AG20443 (cell line): ENCODE data around the gene AKAP7.
"Not testable (repeated sequence)": the region's sequence is repeated elsewhere in the genome, so short reads cannot be mapped to it uniquely, and the experiment has no call there.

Experiments
- DNase-seq: peaks from one replicate; pipeline ENCODE4 v3.0.0; 2012; ENCODE audit warnings: low spot score, mixed read lengths

Gene AKAP7

DNA sequence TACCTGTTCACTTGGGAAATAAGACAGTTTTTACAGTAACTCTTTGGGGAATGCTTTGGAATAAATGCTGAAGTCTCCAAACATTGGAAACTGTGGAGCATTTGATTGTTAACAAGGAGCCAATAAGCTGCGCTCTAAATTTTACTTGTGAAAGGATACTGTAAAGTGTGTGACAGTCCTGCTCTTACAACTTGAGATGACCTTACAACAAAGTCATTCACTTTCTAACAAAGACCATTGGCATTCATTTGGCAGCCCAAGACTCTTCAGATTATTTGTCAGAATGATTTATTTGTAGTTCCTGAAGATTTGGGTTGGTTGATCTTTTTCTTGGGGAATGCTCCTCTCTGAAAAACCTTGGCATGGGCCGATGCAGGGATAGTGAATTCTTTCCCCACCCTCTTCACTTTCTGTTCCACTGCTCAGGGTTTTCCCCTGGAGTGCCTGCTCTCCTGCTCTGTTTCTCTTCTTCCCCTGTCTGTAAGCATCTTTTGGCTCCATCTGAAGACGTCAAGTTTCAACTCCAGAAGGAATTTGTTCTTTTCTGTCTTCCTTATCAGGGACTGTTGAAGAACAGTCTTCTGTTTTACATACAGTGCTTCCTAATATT is 116.4 kb downstream of the AKAP7 start:
- peak; percentile 17 for DNase-seq

DNA sequence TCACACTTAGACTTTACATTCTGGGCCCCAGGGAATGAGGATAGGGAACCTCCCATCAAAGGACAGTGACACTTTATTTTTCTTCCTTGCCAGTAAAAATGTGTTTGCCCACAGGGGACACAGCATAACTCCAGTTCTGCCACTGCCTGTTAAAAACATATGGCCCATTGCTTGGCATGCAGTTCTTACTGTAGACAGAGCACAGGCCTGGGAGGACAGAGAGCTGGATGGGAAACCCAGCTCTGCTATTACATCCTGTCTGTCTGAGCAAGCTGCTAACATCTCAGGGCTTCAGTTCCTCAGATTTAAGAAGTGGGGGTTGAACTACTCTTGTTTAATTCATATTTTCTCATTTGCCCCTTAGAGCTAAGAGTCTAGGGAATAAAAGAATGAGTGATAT is 120.2 kb downstream of the AKAP7 start:
- no peak for DNase-seq

DNA sequence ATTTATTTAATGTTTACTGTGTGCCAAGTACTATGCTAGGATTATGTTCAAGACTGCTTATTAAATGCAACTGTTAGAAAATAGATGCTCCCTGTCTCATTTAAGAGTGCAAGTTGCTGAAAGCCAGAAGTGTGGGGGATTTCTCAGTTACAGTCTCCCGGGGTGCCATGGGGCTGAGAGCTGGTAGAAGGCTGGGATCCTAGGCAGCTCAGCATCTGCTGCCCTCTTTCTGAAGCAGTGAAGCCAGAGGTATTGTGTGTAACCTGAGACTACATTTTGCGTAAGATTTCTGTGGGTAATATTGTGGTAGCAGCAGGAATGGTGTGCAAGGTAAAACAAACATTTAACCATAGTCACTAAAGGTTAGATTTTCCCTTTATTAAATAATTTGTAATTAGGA is 120.6 kb downstream of the AKAP7 start:
- no peak for DNase-seq

DNA sequence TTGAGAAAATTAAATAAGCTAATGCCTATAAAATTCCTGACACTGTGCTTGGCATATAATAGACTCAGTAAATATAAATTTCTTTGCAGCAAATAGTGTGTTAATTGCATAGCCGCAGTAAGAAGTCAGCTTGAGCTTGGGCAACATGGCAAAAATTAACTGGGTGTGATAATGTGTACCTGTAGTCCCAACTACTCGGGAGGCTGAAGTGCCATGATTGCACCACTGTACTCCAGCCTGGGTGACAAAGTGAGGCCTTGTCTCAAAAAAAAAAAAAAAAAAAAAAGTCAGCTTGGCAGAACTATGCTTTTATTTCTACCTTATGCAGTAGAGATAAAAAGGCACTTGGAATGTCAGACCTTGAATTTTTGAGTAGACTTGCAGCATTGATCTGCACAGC is 121.8 kb downstream of the AKAP7 start:
- DNase-seq, result no peak

DNA sequence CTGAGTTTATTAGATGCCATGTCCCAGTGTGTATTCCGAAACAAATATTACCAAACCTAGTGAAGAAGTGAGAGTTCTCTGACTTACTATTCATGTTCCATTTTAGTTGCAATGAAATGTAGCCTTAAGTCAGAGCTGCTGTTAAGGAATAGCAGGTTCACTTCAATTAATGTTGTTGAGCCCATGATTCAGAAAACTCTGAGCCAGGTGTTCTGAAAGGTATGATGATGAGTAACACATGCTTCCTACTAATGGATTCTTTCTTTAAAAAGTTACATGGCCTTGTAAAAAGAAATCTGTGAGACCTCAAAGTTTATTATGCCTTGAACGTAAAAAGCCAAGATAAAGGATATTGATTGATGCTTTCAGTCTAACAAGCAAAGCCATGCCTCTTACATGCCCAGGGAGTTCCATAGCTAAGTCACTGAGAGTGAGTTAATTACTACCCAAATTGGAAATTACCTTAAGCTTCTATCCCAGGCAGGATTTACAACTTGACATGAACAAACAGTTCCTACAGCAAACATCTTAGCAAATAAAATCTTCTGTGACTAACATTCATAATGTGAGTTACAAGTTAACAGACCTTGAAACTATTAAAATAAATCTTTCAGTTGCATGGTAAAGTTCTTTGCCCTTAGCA is 122.9 kb downstream of the AKAP7 start:
- no peak for DNase-seq

DNA sequence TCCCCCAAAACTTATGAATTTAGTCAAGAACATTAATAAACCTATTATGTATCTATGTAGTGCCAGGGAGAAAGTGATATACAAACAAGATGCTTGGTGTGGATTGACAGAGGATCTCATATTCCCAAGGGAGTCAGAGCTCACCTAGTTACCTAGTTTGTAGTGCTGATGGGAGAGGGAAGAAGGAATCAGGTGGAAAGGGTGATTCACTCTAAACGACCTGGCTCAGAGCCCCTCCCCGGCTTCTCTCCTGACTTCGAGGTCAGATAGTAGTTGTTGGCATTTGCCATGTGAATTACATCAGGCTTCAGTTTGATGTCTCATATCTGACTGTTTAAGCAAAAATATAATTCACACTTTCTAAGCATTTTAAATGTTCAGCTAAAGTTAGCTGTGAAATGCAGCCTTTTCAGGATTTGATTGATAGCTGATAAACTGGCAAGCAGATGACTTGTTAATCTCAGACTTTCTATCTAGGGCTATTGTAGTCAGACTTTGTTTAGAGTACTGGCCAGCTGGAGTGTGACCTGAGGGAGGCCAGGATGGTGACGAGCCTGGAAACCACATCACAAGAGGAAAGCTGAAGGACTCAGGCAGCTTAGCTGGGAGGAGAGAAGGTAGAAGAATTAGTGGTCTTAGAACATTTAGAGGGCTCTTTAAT is 123.7 kb downstream of the AKAP7 start:
- no peak for DNase-seq

DNA sequence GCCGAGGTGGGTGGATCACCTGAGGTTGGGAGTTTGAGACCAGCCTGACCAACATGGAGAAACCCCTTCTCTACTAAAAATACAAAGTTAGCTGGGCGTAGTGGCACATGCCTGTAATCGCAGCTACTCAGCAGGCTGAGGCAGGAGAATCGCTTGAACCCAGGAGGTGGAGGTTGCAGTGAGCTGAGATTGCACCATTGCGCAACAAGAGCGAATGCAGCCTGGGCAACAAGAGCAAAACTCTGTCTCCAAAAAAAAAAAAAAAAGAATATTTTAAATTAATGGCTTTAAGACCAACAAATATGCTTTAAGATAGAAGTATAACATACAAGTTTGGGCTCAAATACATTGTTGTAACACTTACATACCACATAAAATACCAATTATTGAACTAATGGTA is 125.7 kb downstream of the AKAP7 start:
- not testable (repeated sequence) for DNase-seq

DNA sequence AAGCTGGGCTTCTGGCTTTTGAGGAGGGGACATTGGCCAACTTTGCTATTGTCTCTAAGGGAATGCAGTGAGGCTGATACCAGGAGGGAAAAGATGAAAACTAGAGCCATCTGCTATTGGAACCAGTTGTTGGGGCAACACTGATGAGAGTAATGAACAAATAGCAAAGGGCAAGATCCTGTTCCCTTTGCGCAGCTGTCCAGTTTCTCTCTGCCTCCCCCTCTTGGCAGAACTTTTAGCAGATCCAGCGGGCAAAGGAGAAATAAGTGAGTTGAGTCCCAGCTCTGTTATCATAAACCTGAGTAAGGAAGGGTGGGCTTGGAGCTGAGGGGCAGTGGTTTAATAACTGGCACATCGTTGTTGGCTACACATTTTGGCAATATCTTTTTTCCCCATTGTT is 126.8 kb downstream of the AKAP7 start:
- DNase-seq, result no peak

DNA sequence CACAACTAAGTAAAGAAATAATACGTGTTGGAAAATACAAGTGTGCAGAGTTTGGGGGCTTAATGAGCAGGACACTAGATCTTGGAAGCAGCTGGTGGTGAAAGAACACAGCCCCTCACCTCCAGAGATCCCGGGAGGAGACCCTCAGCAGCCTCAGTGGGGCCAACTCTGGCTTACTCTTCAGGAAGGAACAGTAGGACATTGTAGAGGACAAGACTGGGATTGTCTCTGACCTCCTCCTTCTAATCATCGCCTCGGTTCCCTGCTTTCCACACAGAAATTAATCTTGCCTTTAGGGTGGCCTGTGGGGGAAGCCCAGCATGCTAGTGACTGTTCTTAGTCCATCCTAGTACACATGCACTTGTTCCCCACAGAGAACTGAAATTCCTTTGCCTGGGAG is 130.7 kb downstream of the AKAP7 start:
- no peak for DNase-seq

DNA sequence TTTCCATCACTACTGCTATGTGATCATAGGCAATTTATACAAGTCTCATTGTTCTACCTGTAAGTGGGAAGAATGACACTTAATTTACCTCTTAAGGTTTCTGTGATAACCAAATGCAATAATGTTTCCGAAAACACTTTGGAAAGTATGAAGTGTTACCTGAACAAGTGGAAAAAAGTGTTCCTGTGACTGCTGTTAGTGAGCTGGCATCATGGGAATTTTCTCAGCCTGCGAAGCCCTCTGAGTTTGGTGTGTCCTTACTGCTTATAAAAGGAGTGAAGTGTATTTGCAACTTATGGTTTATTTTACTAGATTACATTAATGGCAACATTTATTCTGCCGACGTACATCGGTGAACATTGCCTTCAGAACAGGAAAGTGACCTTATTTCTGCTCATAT is 133.0 kb downstream of the AKAP7 start:
- no peak for DNase-seq

DNA sequence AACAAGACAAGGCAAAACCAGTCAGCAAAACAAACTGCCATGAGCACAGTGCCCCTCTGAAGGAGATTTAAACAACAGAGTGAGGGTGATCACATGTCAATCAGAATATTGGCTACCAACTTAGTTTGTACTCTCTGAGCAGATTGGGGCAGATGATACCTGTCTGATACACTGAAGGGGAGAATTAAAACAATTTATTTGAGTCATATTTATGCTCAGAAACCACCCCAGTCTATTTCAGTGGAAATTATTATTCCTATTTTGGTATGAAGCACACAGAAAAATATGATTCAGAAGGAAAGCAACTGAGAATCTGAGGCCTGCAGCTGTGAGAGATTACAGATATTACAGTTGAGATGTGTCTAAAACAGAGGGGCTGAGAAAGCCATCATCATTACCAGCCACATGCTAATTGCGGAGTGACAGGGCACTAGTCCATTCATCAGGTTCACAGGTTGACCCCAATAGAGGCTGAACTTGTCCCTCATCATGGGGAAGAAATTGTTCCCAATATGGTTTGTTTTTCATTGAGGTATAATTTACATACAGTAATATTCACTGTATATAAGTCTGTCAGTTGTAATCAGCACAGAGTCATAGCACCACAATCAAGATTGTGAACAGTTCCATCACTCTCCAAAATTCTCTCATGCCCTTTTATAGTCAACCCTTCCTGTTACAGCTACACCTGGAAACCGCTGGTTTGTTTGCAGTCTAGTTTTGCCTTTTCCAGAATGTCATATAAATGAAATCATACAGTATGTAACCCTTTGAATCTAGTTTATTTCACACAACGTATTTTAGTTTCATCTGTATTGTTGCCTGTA is 134.5 kb downstream of the AKAP7 start:
- DNase-seq, result no peak

DNA sequence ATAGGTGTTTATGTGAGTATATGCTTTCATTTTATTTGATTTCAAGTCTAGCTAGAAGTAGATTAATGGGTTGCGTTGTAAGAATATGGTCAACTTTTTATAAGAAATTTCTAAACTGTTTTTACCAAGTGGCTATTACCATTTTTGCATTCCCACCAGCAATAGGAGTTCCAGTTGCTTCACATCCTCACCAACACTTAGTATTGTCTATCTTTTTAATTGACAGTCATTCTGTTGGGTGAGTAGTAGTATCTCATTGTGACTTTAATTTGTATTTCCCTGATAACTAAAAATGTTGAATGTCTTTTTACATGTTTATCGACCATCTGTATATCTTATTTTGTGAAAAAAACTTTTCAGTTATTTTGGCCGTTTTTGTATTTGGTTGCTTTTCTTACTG is 135.3 kb downstream of the AKAP7 start:
- DNase-seq, result no peak

DNA sequence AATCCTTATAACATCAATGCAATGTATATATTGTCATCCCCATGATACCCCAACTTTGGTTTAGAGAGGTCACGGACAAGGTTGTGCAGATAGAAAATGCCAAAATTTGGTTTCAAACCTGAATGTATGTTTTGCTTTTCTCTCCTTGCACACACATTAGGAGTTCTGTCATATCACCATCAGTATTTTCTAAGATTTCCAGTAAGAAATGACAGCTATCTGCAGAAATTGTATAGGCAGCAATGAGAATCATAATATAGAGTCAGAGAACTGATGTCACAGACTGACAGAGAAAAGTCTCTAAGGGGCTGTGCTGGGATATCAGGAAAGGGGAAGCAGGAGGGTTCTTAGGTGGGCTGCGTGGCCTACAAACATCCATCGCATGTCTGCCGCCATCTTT is 140.0 kb downstream of the AKAP7 start:
- DNase-seq, result no peak

DNA sequence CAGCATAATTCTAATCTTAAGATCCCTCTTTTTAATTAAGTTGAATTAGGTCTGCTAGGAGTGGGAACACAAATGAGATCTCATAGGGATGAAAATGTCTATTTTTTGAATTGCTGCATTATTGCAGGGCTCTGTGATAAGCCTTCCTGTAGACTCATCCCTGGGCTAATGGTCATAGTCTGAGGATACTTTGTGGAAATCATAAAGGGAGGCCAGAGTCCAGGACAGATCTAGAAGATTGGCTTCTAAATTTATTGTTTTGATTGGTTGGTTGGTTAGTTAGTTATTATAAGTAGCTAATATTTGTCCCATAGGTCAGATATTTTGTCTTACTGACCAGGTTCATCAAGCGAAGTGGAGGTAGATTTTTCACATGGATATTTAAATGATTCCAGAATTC is 142.3 kb downstream of the AKAP7 start:
- DNase-seq, result no peak

DNA sequence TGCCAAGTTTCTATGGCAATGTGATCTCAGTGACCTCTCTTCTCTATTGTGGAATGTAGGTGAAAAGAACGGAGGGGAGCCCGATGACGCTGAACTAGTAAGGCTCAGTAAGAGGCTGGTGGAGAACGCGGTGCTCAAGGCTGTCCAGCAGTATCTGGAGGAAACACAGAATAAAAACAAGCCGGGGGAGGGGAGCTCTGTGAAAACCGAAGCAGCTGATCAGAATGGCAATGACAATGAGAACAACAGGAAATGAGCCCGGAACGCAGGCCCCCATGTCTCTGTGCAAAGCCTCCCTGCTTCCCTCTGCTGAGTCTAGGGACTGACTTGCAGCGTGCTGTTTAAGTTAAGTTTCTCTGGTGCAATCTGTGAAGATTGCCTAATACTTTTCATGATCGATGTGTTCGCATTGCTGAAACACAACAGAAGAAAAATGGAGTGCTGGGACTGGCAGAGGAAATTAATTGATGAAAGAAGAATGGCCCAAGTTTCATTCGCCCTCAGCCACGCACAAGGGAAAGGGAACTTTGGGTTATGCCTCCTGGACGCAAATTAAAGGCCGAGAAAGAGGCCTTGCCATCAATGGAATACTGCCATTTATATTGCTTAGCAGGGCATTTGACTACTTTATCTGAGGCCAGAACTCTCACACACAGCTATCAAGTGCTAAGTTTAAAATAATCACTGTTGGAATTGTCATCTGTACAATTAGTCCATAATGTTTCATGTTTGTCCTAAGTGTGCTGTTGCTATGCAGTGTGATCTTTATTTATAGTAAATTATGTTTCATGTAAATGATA is 146.4 kb downstream of the AKAP7 start:
- DNase-seq, result no peak

DNA sequence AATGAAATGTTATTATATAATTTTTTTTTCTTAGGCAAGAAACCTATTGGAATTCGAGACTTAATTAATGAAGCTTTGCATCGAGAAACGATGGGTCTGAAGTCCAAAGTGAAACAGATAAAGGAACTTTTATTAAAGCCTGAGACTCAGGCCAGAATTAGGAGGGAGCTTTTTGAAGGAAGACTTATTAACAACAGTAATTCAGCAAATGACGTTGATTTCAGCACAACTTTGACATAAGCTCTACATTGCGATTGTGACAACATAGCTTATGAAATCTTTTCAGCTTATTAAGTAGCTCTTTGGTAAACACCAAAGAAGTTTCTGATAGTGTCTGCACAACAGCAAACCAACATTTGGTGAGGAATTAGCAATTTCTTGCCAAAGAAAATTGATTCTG is 147.1 kb downstream of the AKAP7 start:
- no peak for DNase-seq

DNA sequence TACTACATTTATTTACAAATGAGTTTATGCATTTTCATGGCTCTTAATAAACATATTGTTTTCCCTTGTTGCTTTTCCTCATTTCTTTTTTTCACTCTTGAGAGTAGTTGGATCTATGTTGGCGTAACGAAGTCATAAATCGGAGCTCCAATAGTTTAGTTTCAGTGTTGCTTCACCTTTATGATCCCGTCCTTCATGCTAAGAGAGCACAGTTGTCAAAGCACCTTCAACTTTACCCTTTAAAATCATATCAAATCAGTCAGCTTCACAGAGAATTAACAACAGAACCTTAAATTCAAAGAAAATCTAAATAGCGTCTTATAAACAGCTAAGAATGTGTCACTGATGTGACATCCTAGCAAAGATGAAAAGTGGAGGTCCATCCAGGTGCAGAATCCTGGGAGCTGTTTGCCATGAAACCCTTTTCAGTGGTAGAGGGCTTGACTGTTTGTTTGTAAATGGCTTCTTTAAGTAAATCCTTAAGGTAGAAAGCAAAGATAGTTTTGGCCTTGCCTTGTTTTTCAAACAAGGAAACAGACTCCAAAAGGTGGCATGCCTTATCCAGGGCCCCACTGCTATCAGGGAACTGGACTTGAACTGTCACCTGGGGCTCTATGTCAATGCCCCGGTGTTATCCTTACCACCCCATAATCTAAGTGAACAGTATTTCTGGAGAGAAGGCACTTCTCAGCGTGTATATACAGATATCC is 148.4 kb downstream of the AKAP7 start:
- DNase-seq, result no peak

DNA sequence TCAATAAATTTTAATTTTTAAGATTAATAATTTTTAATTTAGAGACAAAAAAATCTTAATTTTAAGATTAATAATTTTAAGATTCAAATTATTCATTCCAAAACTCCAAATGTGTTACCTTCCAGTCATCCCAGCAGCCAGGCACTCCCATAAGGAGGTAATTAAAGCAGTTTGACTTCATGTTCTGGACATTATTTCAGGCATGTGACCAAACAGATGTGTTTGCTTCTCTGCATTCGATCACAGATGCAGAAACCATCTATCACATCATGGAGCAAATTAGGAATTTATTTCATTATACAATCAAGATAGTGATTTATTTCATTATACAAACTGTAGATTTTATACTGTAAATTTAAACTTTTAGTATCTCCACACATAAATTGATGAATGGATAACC is 150.3 kb downstream of the AKAP7 start:
- DNase-seq, result no peak

DNA sequence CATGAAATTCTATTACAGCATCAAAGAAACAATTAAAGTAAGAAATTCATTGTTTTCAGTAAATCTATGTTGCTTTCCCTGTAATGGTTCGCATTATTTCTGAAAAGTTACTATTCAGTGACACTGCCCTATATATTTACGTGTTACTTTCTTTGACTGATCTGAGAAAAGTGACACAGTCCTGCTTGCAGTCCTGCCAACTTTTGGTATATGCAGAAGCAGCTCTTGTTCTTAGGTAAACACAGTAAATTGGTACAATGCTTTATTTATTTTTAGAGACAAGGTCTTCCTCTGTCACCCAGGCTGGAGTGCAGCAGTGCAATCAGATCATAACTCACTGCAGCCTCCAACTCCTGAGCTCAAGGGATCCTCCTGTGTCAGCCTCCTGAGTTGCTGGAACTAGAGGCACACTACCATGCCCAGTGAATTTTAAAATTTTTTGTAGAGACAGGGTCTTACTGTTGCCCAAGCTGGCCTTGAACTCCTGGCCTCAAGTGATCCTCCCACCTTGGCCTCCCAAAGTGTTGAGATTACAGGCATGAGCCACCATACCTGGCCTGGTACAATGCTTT is 151.3 kb downstream of the AKAP7 start:
- no peak for DNase-seq

DNA sequence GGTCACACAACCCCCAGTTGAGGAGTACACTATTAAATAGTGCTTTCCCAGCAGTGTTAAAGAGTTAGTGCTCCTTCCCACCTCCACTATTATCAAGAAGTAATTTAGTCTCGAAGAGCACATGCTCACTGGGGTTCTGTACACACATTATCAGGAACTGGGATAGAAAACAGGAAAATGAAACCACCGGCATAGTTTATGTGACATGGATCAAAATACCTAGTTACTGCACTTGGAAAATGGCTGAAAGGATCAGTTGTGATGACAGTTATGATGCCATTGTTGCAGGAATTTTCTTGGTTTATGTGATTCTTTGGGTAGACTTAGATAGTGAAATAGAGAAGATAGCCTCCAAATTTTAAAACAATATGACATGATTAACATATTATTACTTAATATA is 152.9 kb downstream of the AKAP7 start:
- no peak for DNase-seq

DNA sequence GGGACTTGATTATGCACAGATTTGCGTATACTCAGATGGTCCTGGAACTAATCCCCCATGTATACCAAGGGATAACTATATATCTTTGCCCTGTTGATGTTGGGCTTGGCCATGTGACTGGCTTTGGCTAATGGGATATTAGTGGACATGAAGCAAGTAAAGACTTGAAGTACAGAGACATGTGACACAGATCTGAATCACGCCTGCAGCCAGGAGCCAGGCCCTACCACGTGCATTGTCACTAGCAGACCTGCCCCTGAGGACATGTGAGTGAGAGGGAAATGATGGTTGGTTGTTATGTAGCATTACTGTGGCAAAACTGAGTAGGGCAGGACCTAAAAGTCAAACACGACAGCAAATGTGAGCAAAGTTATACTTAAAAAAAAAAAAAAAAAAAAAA is 155.7 kb downstream of the AKAP7 start:
- no peak for DNase-seq
